ENCODE data around the gene CXCL17.
A peak's percentile ranks its signal among the peaks of the same experiment; 100 is the strongest.

The CXCL17 gene

DNA sequence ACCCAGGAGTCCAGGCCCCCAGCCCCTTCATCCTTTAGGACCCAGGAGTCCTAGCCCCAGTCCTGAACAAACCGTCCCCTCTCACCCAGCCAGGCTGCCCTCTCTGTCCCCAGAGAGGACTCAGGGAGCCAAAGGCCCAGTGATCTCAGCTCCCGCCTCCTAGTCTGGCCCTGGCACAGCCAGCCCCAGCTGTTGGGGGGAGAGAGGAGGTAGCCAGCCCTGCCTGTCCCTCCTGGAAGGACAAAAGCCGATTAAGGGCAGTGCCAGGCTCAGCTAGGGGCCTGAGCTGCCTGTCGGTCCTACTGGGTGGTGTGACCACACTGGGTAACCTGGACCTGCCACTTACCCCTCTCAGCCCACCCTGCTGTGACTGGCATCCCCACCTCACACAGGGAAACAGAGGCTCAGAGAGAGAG lies 30.1 kb downstream of the CXCL17 start:
- no peak for DNase-seq (ENCODE audit: low read depth in 1 of 2, low spot score in 1 of 2)
- in situ Hi-C loops (cut with HindIII; ENCODE audit: low pct_unique_long_range_greater_than_20kb, low sequenced_read_pairs): no loop called here

DNA sequence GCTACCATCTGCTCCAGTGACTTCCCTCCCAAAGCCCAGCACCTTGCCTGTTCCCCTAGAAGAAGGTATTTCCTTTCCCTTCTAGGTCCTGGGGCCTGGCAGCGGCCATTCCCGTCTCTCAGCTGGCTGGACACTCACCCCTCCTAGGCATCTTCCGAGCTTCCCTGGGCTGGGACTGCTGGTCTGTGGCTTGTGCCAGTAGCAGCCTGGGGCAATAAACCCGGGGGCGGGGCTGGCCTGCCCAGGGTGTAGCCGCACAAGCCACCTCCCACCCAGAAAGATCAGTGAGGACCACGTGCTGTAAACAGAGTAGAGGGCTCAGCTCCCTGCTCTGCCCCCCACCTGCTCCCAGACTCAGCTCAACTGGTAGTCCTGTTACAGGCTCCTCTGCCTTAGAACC lies 30.5 kb downstream of the CXCL17 start:
- no peak for TF ChIP-seq JUND (IDR thresholded peaks at IDR 0.05; ENCODE audit: low read depth)
- no peak for DNase-seq (ENCODE audit: low read depth in 1 of 2, low spot score in 1 of 2)
- in situ Hi-C loops (cut with HindIII; ENCODE audit: low pct_unique_long_range_greater_than_20kb, low sequenced_read_pairs): no loop called here

More for the DNA sequence above, 30.1 kb downstream of the CXCL17 start:
- no peak for TF ChIP-seq JUND (IDR thresholded peaks at IDR 0.05; ENCODE audit: low read depth)

DNA sequence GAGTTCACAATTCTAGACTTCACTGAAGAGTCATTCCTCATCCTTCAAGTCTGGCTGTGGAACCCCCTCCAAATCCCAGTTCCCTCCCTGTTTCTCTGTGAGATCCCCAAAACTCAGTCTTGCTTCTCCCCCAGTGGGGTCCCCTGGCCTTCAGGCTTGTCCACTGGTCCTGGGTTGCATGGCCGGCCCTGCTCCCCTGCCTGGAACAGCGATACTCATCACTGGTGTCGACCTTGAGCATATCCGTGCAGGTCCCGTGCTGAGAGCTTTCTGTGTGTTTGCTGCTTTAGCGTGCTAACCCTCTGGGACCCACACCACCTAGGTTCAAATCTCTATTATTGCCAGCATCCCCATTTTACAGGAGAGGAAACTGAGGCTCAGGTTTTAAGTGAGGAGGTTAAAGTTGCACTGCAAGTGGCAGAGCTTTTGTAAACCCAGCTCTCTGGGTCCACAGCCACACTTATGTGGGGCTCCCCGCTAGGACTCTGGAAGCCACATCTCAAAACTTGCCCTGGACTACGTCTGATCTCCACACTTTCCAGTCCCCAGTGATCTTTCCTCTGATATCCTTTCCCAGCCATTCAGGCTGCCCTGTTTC lies 31.1 kb downstream of the CXCL17 start:
- DNase-seq (ENCODE audit: low read depth in 1 of 2, low spot score in 1 of 2): no peak
- in situ Hi-C loops (cut with HindIII; ENCODE audit: low pct_unique_long_range_greater_than_20kb, low sequenced_read_pairs): no loop called here
- TF ChIP-seq JUND (IDR thresholded peaks at IDR 0.05; ENCODE audit: low read depth): no peak

DNA sequence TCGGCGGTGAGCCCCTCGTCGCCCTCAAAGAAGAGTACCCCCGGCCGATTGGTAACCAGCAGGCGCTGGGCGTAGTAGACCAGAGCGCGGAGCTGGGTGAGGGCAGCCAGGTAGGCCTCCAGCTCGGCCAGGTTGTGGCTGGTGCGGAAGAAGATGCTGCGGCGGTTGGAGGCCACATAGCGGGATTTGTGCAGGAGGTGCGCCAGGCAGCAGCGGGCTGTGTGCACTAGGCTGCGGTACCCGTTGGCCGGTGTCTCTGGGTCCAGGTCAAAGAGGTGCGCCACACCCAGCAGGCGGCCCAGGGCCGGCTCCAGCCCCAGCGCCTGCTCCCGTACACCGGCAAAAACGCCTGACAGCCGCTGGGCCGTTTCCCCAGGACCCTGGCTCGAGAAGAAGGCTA lies 32.4 kb downstream of the CXCL17 start:
- no peak for TF ChIP-seq JUND (IDR thresholded peaks at IDR 0.05; ENCODE audit: low read depth)
- in situ Hi-C loops (cut with HindIII; ENCODE audit: low pct_unique_long_range_greater_than_20kb, low sequenced_read_pairs): no loop called here
- no peak for DNase-seq (ENCODE audit: low read depth in 1 of 2, low spot score in 1 of 2)

DNA sequence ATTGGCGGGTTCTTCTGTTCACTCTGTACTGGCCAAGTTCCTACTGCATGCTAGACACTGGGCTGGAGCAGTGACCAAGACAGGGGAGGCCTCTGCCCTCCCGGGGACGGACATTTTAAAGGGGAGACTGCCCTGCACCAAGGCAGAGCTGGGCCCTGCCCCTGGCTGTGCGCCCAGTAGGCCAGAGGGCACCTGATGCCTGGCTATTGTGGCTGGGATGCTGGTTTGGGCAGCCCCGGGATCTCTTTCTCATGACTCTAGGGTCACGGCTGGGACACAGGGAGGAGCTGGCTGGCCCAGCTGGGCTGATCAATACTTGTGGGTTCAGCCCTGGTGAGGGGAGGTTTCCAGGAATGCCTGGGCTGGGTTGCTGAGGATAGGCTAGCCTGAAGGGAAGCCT lies 33.3 kb downstream of the CXCL17 start:
- in situ Hi-C loops (cut with HindIII; ENCODE audit: low pct_unique_long_range_greater_than_20kb, low sequenced_read_pairs): no loop called here
- no peak for DNase-seq (ENCODE audit: low read depth in 1 of 2, low spot score in 1 of 2)
- TF ChIP-seq JUND (IDR thresholded peaks at IDR 0.05; ENCODE audit: low read depth): no peak

DNA sequence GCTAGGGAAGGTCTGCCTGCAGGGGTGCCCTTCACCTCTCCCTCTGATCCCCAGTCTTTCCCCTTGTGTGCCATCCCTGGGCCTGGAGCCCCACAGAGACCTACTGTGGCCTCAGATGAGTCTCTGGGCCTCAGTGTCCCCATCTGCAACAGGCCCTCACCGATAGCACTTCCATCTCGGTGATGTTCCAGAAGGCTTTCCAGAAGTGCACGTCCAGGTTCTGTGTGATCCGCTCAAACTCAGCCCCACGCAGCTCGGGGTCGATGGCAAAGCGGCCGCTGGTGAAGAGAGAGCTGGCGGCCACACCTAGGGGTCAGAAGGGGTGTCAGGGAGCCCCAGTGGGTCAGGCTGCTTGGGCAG lies 35.0 kb downstream of the CXCL17 start:
- in situ Hi-C loops (cut with HindIII; ENCODE audit: low pct_unique_long_range_greater_than_20kb, low sequenced_read_pairs): no loop called here

DNA sequence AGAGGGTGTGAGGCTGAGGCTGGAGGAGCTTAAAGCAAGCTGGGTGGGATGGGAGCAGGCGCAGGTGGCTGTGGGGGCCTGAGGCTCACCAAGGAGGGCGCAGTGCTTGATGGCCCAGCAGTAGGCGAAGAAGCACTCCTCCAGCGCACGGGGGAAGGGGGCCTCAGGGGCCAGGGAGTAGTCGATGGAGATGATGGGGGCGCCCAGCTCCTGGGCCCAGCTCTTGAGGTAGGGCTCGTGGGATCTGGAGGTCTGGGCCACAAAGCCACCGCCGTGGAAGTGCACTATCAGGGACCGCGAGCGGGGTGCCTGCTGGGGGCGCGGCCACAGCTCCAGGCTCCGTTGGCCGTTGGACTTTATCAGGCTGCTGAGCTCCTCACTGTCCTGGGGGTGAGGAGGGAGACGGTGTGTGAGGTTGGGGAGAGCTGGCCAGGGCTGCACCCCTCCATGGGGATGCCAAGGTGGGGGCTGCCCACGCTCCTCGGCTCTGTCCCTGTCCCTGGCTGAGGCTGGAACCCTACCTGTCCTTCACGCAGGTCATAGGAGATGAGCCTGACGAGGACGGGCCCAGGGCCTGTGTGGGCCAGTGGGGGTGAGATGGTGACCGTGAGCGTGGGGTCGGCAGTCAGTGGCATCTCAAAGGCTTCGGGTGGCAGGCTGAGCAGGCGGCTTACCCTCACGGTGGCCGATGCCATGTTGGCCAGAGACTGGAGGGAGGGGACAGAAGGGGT lies 35.5 kb downstream of the CXCL17 start:
- DNase-seq (ENCODE audit: low read depth in 1 of 2, low spot score in 1 of 2): no peak
- in situ Hi-C loops (cut with HindIII; ENCODE audit: low pct_unique_long_range_greater_than_20kb, low sequenced_read_pairs): no loop called here
- no peak for TF ChIP-seq JUND (IDR thresholded peaks at IDR 0.05; ENCODE audit: low read depth)

More for the DNA sequence above, 35.0 kb downstream of the CXCL17 start:
- DNase-seq (ENCODE audit: low read depth in 1 of 2, low spot score in 1 of 2): no peak
- TF ChIP-seq JUND (IDR thresholded peaks at IDR 0.05; ENCODE audit: low read depth): no peak

DNA sequence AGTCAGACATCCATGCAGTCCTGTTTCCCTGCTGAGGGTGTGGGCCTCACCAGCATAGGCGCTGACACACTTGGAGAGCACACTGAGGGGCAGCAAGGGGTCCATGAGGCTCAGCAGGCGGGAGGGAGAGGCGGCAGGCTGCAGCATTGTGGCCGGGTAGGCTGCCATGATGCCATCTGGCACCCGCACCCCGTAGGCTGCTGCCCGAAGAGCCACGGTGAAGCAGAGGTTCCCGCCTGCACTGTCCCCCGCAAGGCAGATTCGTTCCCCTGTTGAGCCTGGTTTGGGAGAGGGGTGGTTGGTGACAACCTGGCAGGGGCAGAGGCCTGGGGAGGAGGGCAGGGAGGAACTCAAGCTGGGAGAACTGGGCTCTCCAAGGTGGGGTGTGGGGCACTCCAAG lies 36.6 kb downstream of the CXCL17 start:
- DNase-seq (ENCODE audit: low read depth in 1 of 2, low spot score in 1 of 2): no peak
- TF ChIP-seq JUND (IDR thresholded peaks at IDR 0.05; ENCODE audit: low read depth): no peak
- in situ Hi-C loops (cut with HindIII; ENCODE audit: low pct_unique_long_range_greater_than_20kb, low sequenced_read_pairs): no loop called here

DNA sequence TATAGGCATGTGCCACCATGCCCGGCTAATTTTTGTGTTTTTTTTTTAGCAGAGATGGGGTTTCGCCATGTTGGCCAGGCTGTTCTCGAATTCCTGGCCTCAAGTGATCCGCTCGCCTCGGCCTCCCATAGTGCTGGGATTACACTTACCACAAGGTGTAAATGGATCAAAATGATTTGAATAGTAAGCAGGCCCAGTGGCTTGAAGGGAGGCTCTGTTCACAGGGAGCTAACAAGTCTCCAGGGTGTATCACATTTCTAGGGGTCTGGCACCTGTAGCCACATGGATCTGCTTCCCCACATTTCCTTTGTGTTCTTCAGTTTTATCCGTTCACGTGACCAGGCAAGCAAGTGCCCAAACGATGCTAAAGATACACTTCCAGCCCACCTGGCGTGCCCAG lies 39.2 kb downstream of the CXCL17 start:
- TF ChIP-seq JUND (IDR thresholded peaks at IDR 0.05; ENCODE audit: low read depth): no peak
- DNase-seq (ENCODE audit: low read depth in 1 of 2, low spot score in 1 of 2): no peak
- in situ Hi-C loops (cut with HindIII; ENCODE audit: low pct_unique_long_range_greater_than_20kb, low sequenced_read_pairs): no loop called here

DNA sequence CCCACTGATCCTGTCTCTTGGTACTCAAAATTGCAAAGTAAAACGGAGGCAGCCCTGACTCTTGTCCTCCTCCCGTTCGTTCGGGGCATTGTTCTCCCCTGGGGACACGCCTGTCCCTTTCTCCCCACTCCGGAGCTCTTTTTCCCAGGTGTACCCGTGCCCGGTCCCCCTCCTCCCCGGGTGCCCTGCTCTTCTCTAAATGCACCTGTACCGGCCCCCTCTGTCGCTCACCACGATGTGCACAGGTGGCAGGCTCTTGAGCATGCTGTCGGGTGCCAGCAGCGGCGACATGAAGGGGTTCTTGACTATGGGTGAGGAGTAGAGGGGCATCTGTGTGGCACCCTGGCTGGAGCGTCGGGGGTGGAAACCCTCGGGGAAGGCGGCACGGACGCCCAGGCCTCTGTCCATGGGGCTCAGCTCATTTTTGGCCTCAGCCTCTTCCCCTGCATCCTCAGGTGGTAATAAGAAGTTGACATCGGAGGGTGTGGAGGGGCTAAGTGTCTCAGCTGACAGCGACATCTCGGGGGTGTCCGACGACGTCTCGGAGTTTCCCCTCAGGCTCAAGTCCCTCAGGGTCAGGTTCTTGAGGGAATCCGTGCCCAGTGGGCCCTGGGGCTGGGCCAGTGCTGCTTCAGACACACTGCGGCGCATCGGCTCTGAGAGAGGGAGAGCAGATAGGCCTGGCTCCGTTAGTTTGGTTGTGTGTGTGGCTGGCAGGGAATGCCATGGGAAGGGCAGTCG lies 40.2 kb downstream of the CXCL17 start:
- in situ Hi-C loops (cut with HindIII; ENCODE audit: low pct_unique_long_range_greater_than_20kb, low sequenced_read_pairs): no loop called here
- TF ChIP-seq JUND (IDR thresholded peaks at IDR 0.05; ENCODE audit: low read depth): no peak
- DNase-seq (ENCODE audit: low read depth in 1 of 2, low spot score in 1 of 2): no peak

DNA sequence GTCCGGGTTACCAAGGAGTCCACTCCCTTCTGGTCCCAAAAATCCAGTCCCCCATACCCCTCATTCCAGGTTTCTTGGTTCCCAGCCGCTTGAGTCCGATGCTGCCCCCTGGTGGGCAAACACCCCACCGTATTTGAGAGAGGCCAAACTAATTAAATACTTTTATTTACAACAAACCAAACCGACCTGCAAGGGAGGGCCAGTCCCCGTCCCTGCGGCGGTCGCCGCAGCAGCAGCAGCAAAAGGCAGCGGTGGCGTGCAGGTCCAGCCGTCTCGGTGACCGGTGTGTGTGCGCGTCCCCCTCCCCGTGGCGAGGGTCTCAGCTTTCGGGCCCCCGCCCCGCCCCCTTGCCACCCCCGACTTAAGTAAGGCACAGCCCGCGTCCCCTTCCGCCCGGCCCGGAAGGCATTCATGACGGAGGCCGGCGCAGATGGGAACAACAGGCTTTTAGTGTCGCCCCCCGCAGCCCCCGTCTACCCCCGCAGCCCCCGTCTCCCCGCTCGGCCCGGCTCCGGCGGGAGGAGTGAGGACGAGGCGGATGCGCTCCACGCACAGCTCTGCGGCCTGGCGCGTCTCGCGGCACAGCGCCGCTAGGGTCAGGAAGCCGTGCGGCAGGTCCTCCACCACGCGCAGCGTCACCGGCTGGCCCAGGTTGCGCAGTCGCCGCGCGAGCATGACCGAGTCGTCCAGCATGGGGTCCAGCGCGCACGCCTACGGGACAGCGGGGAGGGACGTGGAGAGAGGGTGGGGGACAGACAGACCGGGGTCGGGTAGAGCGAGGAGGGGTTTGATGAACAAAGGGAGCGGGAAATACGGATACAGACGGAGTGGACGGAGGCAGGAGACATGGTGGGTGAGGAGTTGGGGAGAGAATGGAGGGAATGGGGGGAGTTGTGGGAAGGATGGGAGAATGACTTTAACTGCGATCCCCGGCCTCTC lies 41.1 kb downstream of the CXCL17 start:
- TF ChIP-seq JUND (IDR thresholded peaks at IDR 0.05; ENCODE audit: low read depth): no peak
- in situ Hi-C loops (cut with HindIII; ENCODE audit: low pct_unique_long_range_greater_than_20kb, low sequenced_read_pairs): no loop called here
- peak; percentile 73 to 76 for DNase-seq (ENCODE audit: low read depth in 1 of 2, low spot score in 1 of 2)

DNA sequence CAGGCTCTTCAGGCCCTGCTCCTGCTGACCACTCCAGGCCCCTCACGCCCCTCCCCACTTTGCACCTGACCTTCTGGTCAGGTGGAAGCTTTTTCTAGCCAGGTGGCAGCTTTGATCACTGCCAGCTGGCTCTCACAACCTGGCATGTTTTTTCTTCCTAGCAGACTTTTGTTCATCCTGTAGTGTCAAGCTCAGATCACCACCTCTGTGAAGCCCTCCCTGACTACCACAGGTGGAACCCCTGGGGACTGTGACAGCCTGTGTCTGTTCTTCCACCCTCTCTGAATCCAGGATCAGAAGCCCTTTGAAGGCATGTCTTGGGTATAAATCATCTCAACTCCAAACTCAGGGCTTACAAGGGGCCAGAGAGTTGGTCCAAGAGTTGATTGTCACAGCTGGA lies 42.3 kb downstream of the CXCL17 start:
- no peak for DNase-seq (ENCODE audit: low read depth in 1 of 2, low spot score in 1 of 2)
- no peak for TF ChIP-seq JUND (IDR thresholded peaks at IDR 0.05; ENCODE audit: low read depth)
- in situ Hi-C loops (cut with HindIII; ENCODE audit: low pct_unique_long_range_greater_than_20kb, low sequenced_read_pairs): no loop called here
